Retinal pigment epithelial cell (primary cell): ENCODE measurements around the gene KLF14.
"Not testable (repeated sequence)": the region's sequence is repeated elsewhere in the genome, so short reads cannot be mapped to it uniquely, and the experiment has no call there.

Experiments
- DNase-seq: peaks from one replicate; pipeline ENCODE4 v3.0.0-alpha.2; 2010; ENCODE audit warnings: low read depth
- H3K4me3 ChIP-seq: 2 replicates; pipeline ENCODE4 v1.5.1; 2011; ENCODE audit warnings: mild to moderate bottlenecking, low read length, control low read depth, moderate library complexity
- TF ChIP-seq, protein P1 (sequence below): conservative IDR thresholded peaks from 2 replicates; pipeline ENCODE4 v1.5.1; 2011; ENCODE audit warnings: low read depth, low read length, control low read depth, inconsistent platforms

The KLF14 gene

DNA sequence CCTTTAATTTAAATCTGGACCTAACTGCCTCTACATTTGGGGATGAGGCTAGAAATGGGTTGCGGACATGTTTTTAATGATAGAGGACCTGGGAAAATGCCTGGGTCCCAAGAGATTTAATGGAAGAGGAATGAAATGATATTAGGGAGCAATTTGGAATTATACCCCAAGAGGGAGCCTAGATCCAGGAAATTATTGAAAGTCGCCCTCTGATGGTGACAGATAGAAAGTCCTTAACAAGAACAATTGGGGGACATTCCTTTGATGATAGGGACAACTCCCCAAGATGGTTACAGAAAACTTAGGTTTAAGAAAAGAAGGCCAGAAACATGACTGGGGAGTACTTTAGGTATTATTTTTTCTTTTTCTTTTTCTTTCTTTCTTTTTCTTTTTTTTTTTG, 38.2 kb downstream of the KLF14 start:
- no peak for DNase-seq
- TF ChIP-seq, protein P1, sequence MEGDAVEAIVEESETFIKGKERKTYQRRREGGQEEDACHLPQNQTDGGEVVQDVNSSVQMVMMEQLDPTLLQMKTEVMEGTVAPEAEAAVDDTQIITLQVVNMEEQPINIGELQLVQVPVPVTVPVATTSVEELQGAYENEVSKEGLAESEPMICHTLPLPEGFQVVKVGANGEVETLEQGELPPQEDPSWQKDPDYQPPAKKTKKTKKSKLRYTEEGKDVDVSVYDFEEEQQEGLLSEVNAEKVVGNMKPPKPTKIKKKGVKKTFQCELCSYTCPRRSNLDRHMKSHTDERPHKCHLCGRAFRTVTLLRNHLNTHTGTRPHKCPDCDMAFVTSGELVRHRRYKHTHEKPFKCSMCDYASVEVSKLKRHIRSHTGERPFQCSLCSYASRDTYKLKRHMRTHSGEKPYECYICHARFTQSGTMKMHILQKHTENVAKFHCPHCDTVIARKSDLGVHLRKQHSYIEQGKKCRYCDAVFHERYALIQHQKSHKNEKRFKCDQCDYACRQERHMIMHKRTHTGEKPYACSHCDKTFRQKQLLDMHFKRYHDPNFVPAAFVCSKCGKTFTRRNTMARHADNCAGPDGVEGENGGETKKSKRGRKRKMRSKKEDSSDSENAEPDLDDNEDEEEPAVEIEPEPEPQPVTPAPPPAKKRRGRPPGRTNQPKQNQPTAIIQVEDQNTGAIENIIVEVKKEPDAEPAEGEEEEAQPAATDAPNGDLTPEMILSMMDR, result peak; percentile 65
- no peak overlapping the region for H3K4me3 ChIP-seq

DNA sequence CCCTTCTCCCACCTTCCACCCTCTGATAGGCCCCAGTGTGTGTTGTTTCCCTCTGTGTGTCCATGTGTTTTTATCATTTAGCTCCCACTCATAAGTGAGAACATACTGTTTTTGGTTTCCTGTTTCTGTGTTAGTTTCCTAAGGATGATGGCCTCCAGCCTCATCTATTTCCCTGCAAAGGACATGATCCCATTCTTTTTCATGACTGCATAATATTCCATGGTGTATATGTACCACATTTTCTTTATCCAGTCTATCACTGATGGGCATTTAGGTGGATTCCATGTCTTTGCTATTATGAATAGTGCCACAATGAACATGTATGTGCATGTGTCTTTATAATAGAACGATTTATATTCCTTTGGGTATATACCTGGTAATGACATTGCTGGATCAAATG, 41.6 kb downstream of the KLF14 start:
- not testable (repeated sequence) for DNase-seq, H3K4me3 ChIP-seq

DNA sequence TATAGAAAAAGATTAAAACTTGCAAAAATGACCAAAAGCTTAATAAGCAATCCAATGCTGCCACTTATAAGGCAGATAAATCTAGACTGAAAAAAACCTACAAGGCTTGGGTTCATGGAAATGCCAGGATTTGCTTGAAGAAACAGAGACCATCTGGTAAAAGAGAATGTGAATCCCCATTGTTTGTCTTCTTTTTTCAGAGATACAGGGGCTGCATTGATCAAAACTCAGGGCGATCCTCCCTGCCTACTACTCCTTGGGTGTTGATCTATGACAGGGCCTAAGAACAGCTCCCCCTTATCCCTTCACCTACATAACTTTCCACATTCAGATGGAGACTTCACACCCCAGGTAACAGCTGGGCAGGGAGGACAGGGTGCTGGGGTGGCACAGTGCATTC, 44.3 kb downstream of the KLF14 start:
- H3K4me3 ChIP-seq, result no peak overlapping the region
- TF ChIP-seq, protein P1, result no peak
- no peak for DNase-seq

DNA sequence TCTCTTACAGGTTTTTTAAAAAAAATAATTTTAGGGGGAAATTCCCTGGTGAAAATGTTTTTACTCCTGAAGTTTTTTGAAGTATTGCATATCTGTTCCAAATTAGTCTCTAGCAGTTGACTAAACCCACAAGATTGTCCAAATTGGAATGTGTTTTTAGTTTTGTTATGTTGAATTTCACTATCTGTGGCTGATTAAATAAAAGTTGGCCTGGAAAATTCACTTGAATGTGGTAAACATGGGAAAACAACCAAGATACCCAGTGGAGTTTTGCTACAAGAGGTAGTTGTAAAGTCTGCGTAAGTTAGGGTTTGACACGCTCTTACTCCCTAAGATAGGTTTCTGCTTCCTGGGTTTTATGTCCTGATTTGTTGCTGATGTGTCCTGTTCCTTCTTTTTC, 51.0 kb downstream of the KLF14 start:
- H3K4me3 ChIP-seq, result no peak overlapping the region
- TF ChIP-seq, protein P1, result no peak
- DNase-seq, result no peak
